ENCODE measurements around the gene SERTAD3. TPM values are rescaled to one million over a fixed set of nuclear protein-coding genes. Genes with fewer than 3 reads are reported as not detected.

SERTAD3 gene
- polyA plus RNA-seq, 2 of the 4 experiments (the other 2 are of a cell fraction) = 39.7 to 40.2 TPM

DNA sequence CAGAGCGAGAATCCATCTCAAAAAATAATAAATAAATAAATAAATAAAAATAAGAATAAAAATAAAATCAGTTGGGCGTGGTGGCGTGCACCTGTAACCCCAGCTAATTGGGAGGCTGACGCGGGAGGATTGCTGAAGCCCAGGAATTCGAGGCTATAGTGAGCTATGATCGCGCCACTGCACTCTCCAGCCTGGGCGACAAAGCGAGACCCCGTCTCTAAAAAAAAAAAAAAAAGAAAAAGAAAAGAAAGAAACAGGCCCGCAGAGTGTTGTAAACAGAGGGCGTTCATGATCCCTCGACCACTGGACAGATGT lies 23.7 kb downstream of the SERTAD3 start:
- H3K4me1 ChIP-seq = peaks cover 34% of the 10 kb centered on the region
- CTCF ChIA-PET = interaction anchor here (0.6 to 26.4 kb wide), 59 partner anchors 13 to 560 kb away, joined by 3 to 950 read pairs (median 4); partner anchors contain the start of genes BLVRB, C19orf47, PRX and SERTAD1
- H3K4me2 ChIP-seq = peak overlapping the region; percentile 84
- POLR2A ChIA-PET = interaction anchor here (0.6 to 2.9 kb wide), 20 partner anchors 9 to 843 kb away, joined by 3 to 62 read pairs (median 6); partner anchors contain the start of genes BLVRB, C19orf47, PLD3 and SERTAD3
- no peak for ATAC-seq
- no peaks in the 10 kb centered on the region for H3K9me3 ChIP-seq
- TF ChIP-seq RCOR1 (IDR thresholded peaks at IDR 0.05; ENCODE audit: low read depth, low read length) = 0 out of 2 replicates have a peak, but pooled peaks have one; percentile 32
- no peak for TF ChIP-seq FOSL2 (IDR thresholded peaks at IDR 0.05)
- no peak for TF ChIP-seq FOSL2 (CRISPR knock-in tag; IDR thresholded peaks at IDR 0.05)
- TF ChIP-seq MYC (IDR thresholded peaks at IDR 0.05; ENCODE audit: borderline replicate concordance, low read length) = peak; percentile 36; the same call in 1 of the 2 replicates
- no peak; the same call in 1 of the 2 replicates for TF ChIP-seq NFE2L2 (conservative IDR thresholded peaks at IDR 0.05; ENCODE audit: low read length)
- no peak for TF ChIP-seq CHD4 (IDR thresholded peaks at IDR 0.05; ENCODE audit: borderline replicate concordance)
- no peak for TF ChIP-seq CBX2 (IDR thresholded peaks at IDR 0.05; ENCODE audit: borderline replicate concordance, low read depth)
- DNase-seq (ENCODE audit: low read depth in 1 of 2, low spot score in 1 of 2) = no peak
- FAIRE-seq = no peak
- H3K27ac ChIP-seq = peak overlapping the region; percentile 94 to 96
- H3K4me3 ChIP-seq = peak overlapping the region; percentile 56
- WGBS (ENCODE audit: missing lambda C conversion rate) = 53% methylated on average over 14 of the region's 14 CpGs

DNA sequence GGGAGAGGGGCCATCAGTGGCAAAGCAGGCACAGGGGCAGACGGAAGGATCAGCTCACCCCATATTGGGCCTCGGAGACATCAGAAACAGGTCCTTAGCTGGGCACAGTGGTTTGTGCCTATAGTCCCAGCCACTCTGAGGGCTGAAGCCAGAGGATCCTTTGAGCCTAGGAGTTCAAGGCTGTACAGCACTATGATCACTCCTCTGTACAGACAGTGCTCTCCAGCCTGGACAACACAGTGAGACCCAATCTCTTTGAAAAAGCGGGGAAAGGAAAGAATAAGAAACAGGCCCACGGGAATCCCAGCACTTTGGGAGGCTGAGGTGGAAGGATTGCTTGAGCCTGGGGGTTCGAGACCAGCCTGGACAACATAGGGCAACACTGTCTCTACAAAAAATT lies 24.4 kb downstream of the SERTAD3 start:
- CTCF ChIA-PET = interaction anchor here (0.6 to 26.4 kb wide), 38 partner anchors 12 to 559 kb away, joined by 3 to 950 read pairs (median 6); partner anchors contain the start of genes BLVRB, PRX, SERTAD1 and SERTAD3
- 81% methylated on average over 5 of the region's 5 CpGs for WGBS (ENCODE audit: missing lambda C conversion rate)

GRCh38 chr19:40419066-40419612 lies 25.0 kb downstream of the SERTAD3 start:
- Histone ChIP-seq H3K9me3 (no peaks in the 10 kb centered on the region), H3K27ac (peak overlapping the region in 1 of 2 experiments; percentile 4; a peak in 2 of 6 replicates), H3K4me3 (no peak overlapping the region), H3K4me2 (no peak overlapping the region), H3K4me1 (peaks cover 29% of the 10 kb centered on the region)
- no peak for DNase-seq (ENCODE audit: low read depth in 1 of 2, low spot score in 1 of 2)
- CTCF ChIA-PET = interaction anchor here (0.6 to 26.4 kb wide), 9 partner anchors 11 to 478 kb away, joined by 3 to 950 read pairs (median 8); partner anchors contain the start of genes BLVRB, PRX, SERTAD1 and SERTAD3
- FAIRE-seq = no peak
- 68% methylated on average over 5 of the region's 5 CpGs for WGBS (ENCODE audit: missing lambda C conversion rate)
- TF ChIP-seq, protein P1, sequence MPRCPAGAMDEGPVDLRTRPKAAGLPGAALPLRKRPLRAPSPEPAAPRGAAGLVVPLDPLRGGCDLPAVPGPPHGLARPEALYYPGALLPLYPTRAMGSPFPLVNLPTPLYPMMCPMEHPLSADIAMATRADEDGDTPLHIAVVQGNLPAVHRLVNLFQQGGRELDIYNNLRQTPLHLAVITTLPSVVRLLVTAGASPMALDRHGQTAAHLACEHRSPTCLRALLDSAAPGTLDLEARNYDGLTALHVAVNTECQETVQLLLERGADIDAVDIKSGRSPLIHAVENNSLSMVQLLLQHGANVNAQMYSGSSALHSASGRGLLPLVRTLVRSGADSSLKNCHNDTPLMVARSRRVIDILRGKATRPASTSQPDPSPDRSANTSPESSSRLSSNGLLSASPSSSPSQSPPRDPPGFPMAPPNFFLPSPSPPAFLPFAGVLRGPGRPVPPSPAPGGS (IDR thresholded peaks at IDR 0.05) = no peak
- TF ChIP-seq FOSB (CRISPR knock-in tag; IDR thresholded peaks at IDR 0.05) (no peak), RAD21 (conservative IDR thresholded peaks at IDR 0.05 in 1 of 2, IDR thresholded peaks at IDR 0.05 in 1 of 2) (no peak), FOSL2 (IDR thresholded peaks at IDR 0.05) (no peak), FOSL2 (CRISPR knock-in tag; IDR thresholded peaks at IDR 0.05) (no peak), NPAS2 (CRISPR knock-in tag; IDR thresholded peaks at IDR 0.05; ENCODE audit: borderline replicate concordance) (no peak), KDM1A (IDR thresholded peaks at IDR 0.05; ENCODE audit: low read depth) (no peak), EHMT2 (IDR thresholded peaks at IDR 0.05; ENCODE audit: low read depth) (no peak)
- TF ChIP-seq, protein P2, sequence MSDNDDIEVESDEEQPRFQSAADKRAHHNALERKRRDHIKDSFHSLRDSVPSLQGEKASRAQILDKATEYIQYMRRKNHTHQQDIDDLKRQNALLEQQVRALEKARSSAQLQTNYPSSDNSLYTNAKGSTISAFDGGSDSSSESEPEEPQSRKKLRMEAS (IDR thresholded peaks at IDR 0.05) = no peak
- no peak for ATAC-seq
- POLR2A ChIA-PET = no interaction called here

More for the DNA sequence above, 24.4 kb downstream of the SERTAD3 start:
- H3K4me3 ChIP-seq = no peak overlapping the region
- peaks cover 34% of the 10 kb centered on the region for H3K4me1 ChIP-seq
- H3K27ac ChIP-seq = peak overlapping the region in 1 of 2 experiments; percentile 4; a peak in 1 of 6 replicates
- POLR2A ChIA-PET = interaction anchor here (1.2 to 2.9 kb wide), 7 partner anchors 12 to 185 kb away, joined by 5 to 62 read pairs (median 17); partner anchors contain the start of genes BLVRB and SERTAD3
- DNase-seq (ENCODE audit: low read depth in 1 of 2, low spot score in 1 of 2) = no peak
- FAIRE-seq = no peak
- H3K9me3 ChIP-seq = no peaks in the 10 kb centered on the region
- no peak for TF ChIP-seq HOXA7 (CRISPR knock-in tag; IDR thresholded peaks at IDR 0.05)
- ATAC-seq = no peak
- no peak overlapping the region for H3K4me2 ChIP-seq

DNA sequence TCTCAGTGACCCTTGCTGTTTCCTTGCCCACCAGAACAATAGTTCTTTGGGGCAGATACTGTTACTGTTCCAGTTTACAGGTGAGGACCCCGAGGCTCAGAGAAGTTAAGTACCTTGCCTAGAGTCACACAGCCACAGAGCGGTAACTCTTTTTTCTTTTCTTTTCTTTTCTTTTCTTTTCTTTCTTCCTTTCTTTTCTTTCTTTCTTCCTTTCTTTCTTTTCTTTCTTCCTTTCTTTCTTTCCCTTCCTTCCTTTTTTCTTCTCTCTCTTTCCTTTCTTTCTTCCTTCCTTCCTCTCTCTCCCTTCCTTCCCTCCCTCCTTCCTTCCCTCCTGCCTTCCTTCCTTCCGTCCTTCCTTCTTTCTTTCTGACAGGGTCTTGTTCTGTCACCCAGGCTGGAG lies 26.1 kb downstream of the SERTAD3 start:
- Histone ChIP-seq H3K9me3 (no peaks in the 10 kb centered on the region), H3K4me1 (peaks cover 21% of the 10 kb centered on the region), H3K4me3 (no peak overlapping the region), H3K27ac (no peak overlapping the region; a peak in 1 of 6 replicates), H3K4me2 (no peak overlapping the region)
- WGBS (ENCODE audit: missing lambda C conversion rate) = 77% methylated on average over 3 of the region's 3 CpGs
- FAIRE-seq = no peak
- TF ChIP-seq ZFP36 (IDR thresholded peaks at IDR 0.05; ENCODE audit: borderline replicate concordance, partially characterized antibody) (peak; percentile 73), ZSCAN20 (CRISPR knock-in tag; IDR thresholded peaks at IDR 0.05) (no peak), HOXA7 (CRISPR knock-in tag; IDR thresholded peaks at IDR 0.05) (no peak), CEBPB (IDR thresholded peaks at IDR 0.05) (no peak), CBX8 (IDR thresholded peaks at IDR 0.05) (no peak), FOSB (CRISPR knock-in tag; IDR thresholded peaks at IDR 0.05) (no peak)
- no peak for DNase-seq (ENCODE audit: low read depth in 1 of 2, low spot score in 1 of 2)
- ChIA-PET CTCF (interaction anchor here (0.7 to 26.4 kb wide), 5 partner anchors 10 to 52 kb away, joined by 3 to 950 read pairs (median 10); partner anchors contain the start of genes BLVRB, PRX, SERTAD1 and SERTAD3), POLR2A (interaction anchor here (1.1 to 6.2 kb wide), 2 partner anchors 8 to 15 kb away, joined by 4 to 47 read pairs; partner anchors contain the start of gene SERTAD1)
- no peak for ATAC-seq

Measured in A549 (cell line).